Stimulated activated naive CD8-positive, alpha-beta T cell treated with anti-CD3 and anti-CD28 coated beads, Interleukin-15, Interleukin-2, amounts not matched to agents 100 ng/mL and 50 ng/mL, for 24 hours (primary cell): Measurements from ENCODE around the gene CXCL17.
"Not testable (repeated sequence)": the region's sequence is repeated elsewhere in the genome, so short reads cannot be mapped to it uniquely, and the experiment has no call there.

Experiments used
- H3K27ac Mint-ChIP-seq: one replicate; pipeline ENCODE4 v1.8.0; 2021; ENCODE audit warnings: mild to moderate bottlenecking, mixed read lengths
- H3K27me3 Mint-ChIP-seq: one replicate; pipeline ENCODE4 v1.8.0; 2021; ENCODE audit warnings: mixed read lengths
- H3K36me3 Mint-ChIP-seq: one replicate; pipeline ENCODE4 v1.8.0; 2021; ENCODE audit warnings: low read depth, mixed read lengths
- H3K4me1 Mint-ChIP-seq: one replicate; pipeline ENCODE4 v1.8.0; 2021; ENCODE audit warnings: low read depth, mixed read lengths
- H3K4me3 Mint-ChIP-seq: one replicate; pipeline ENCODE4 v1.8.0; 2021; ENCODE audit warnings: mild to moderate bottlenecking, mixed read lengths
- H3K9me3 Mint-ChIP-seq: one replicate; pipeline ENCODE4 v1.8.0; 2021; ENCODE audit warnings: mixed read lengths

The CXCL17 gene

GRCh38 chr19:42471554-42472249, 29.0 kb upstream of the CXCL17 start:
- H3K9me3 Mint-ChIP-seq, result no peaks in the 10 kb centered on the region
- H3K4me1 Mint-ChIP-seq, result peaks cover 32% of the 10 kb centered on the region

GRCh38 chr19:42469311-42470235, 26.8 kb upstream of the CXCL17 start:
- H3K27me3 Mint-ChIP-seq, result no peaks in the 10 kb centered on the region
- H3K4me3 Mint-ChIP-seq, result peak overlapping the region; percentile 51
- H3K36me3 Mint-ChIP-seq, result no peaks in the 10 kb centered on the region
- H3K4me1 Mint-ChIP-seq, result peaks cover 43% of the 10 kb centered on the region
- H3K27ac Mint-ChIP-seq, result peak overlapping the region; percentile 93
- no peaks in the 10 kb centered on the region for H3K9me3 Mint-ChIP-seq

More at GRCh38 chr19:42471554-42472249, 29.0 kb upstream of the CXCL17 start:
- Mint-ChIP-seq H3K27ac (no peak overlapping the region), H3K4me3 (no peak overlapping the region), H3K36me3 (no peaks in the 10 kb centered on the region), H3K27me3 (no peaks in the 10 kb centered on the region)

- Mint-ChIP-seq H3K9me3 (no peaks in the 10 kb centered on the region), H3K27ac (peak overlapping the region; percentile 14), H3K27me3 (no peaks in the 10 kb centered on the region), H3K4me3 (no peak overlapping the region), H3K4me1 (peaks cover 43% of the 10 kb centered on the region), H3K36me3 (no peaks in the 10 kb centered on the region)
Observed at GRCh38 chr19:42468273-42468796, 25.6 kb upstream of the CXCL17 start.

- no peak overlapping the region for H3K4me3 Mint-ChIP-seq
- H3K27ac Mint-ChIP-seq, result peak overlapping the region; percentile 1
- H3K4me1 Mint-ChIP-seq, result peaks cover 43% of the 10 kb centered on the region
- H3K36me3 Mint-ChIP-seq, result no peaks in the 10 kb centered on the region
- H3K9me3 Mint-ChIP-seq, result no peaks in the 10 kb centered on the region
- no peaks in the 10 kb centered on the region for H3K27me3 Mint-ChIP-seq
Observed at GRCh38 chr19:42467183-42467760, 24.5 kb upstream of the CXCL17 start.

GRCh38 chr19:42466521-42467182, 23.9 kb upstream of the CXCL17 start:
- no peak overlapping the region for H3K4me3 Mint-ChIP-seq
- H3K36me3 Mint-ChIP-seq, result no peaks in the 10 kb centered on the region
- peak overlapping the region; percentile 1 for H3K27ac Mint-ChIP-seq
- no peaks in the 10 kb centered on the region for H3K9me3 Mint-ChIP-seq
- no peaks in the 10 kb centered on the region for H3K27me3 Mint-ChIP-seq
- H3K4me1 Mint-ChIP-seq, result peaks cover 43% of the 10 kb centered on the region

GRCh38 chr19:42465827-42466280, 23.1 kb upstream of the CXCL17 start:
- H3K9me3 Mint-ChIP-seq, result no peaks in the 10 kb centered on the region
- H3K4me3 Mint-ChIP-seq, result no peak overlapping the region
- H3K4me1 Mint-ChIP-seq, result peaks cover 43% of the 10 kb centered on the region
- no peaks in the 10 kb centered on the region for H3K36me3 Mint-ChIP-seq
- H3K27ac Mint-ChIP-seq, result peak overlapping the region; percentile 57
- H3K27me3 Mint-ChIP-seq, result no peaks in the 10 kb centered on the region

- Mint-ChIP-seq H3K27me3 (no peaks in the 10 kb centered on the region), H3K4me3 (no peak overlapping the region), H3K27ac (no peak overlapping the region), H3K36me3 (no peaks in the 10 kb centered on the region), H3K4me1 (peaks cover 12% of the 10 kb centered on the region), H3K9me3 (no peaks in the 10 kb centered on the region)
Observed at GRCh38 chr19:42461700-42462324, 19.1 kb upstream of the CXCL17 start.

- H3K4me1 Mint-ChIP-seq, H3K9me3 Mint-ChIP-seq, H3K4me3 Mint-ChIP-seq, H3K27me3 Mint-ChIP-seq, H3K27ac Mint-ChIP-seq, H3K36me3 Mint-ChIP-seq: not testable (repeated sequence)
Observed at GRCh38 chr19:42461231-42461630, 18.5 kb upstream of the CXCL17 start.

- no peaks in the 10 kb centered on the region for H3K27me3 Mint-ChIP-seq
- no peaks in the 10 kb centered on the region for H3K36me3 Mint-ChIP-seq
- H3K4me3 Mint-ChIP-seq, result no peak overlapping the region
- peaks cover 11% of the 10 kb centered on the region for H3K4me1 Mint-ChIP-seq
- no peak overlapping the region for H3K27ac Mint-ChIP-seq
- no peaks in the 10 kb centered on the region for H3K9me3 Mint-ChIP-seq
Observed at GRCh38 chr19:42459926-42460325, 17.2 kb upstream of the CXCL17 start.

GRCh38 chr19:42455621-42456081, 12.9 kb upstream of the CXCL17 start:
- Mint-ChIP-seq H3K4me3 (no peak overlapping the region), H3K4me1 (peaks cover 23% of the 10 kb centered on the region), H3K27ac (no peak overlapping the region), H3K36me3 (no peaks in the 10 kb centered on the region), H3K27me3 (peaks cover 6% of the 10 kb centered on the region), H3K9me3 (no peaks in the 10 kb centered on the region)

GRCh38 chr19:42455086-42455485, 12.3 kb upstream of the CXCL17 start:
- Mint-ChIP-seq H3K9me3 (no peaks in the 10 kb centered on the region), H3K27me3 (peaks cover 6% of the 10 kb centered on the region), H3K36me3 (no peaks in the 10 kb centered on the region), H3K27ac (no peak overlapping the region), H3K4me3 (no peak overlapping the region), H3K4me1 (peaks cover 23% of the 10 kb centered on the region)

- Mint-ChIP-seq H3K9me3 (no peaks in the 10 kb centered on the region), H3K27ac (no peak overlapping the region), H3K4me3 (no peak overlapping the region), H3K4me1 (peaks cover 23% of the 10 kb centered on the region), H3K36me3 (no peaks in the 10 kb centered on the region), H3K27me3 (peaks cover 6% of the 10 kb centered on the region)
Observed at GRCh38 chr19:42452590-42452989, 9.8 kb upstream of the CXCL17 start.

GRCh38 chr19:42450314-42450934, 7.7 kb upstream of the CXCL17 start:
- no peaks in the 10 kb centered on the region for H3K36me3 Mint-ChIP-seq
- no peak overlapping the region for H3K27ac Mint-ChIP-seq
- H3K4me1 Mint-ChIP-seq, result peaks cover 16% of the 10 kb centered on the region
- H3K9me3 Mint-ChIP-seq, result no peaks in the 10 kb centered on the region
- H3K27me3 Mint-ChIP-seq, result peaks cover 6% of the 10 kb centered on the region
- H3K4me3 Mint-ChIP-seq, result no peak overlapping the region

GRCh38 chr19:42448306-42448705, 5.6 kb upstream of the CXCL17 start:
- not testable (repeated sequence) for H3K9me3 Mint-ChIP-seq, H3K27me3 Mint-ChIP-seq, H3K27ac Mint-ChIP-seq, H3K36me3 Mint-ChIP-seq, H3K4me3 Mint-ChIP-seq
- H3K4me1 Mint-ChIP-seq, result peaks cover 11% of the 10 kb centered on the region
